OCI-LY3 (cell line): ENCODE results near the gene OPHN1.
"Not testable (repeated sequence)": the region's sequence is repeated elsewhere in the genome, so short reads cannot be mapped to it uniquely, and the experiment has no call there.

ENCODE experiments used
- EZH2phosphoT487 ChIP-seq: fragments of 200-600 bp; shearing (Covaris generic); IDR thresholded peaks from 2 replicates; pipeline ENCODE4 v1.6.1; 2018; ENCODE audit warnings: antibody characterized with exemption, mixed run types, low read depth
- TF ChIP-seq, protein P1 (sequence below): fragments of 200-600, 300-600 bp; sonication (generic); IDR thresholded peaks from 2 replicates; pipeline ENCODE4 v1.5.1; 2014; ENCODE audit warnings: antibody characterized with exemption, low read length, low read depth

DNA sequence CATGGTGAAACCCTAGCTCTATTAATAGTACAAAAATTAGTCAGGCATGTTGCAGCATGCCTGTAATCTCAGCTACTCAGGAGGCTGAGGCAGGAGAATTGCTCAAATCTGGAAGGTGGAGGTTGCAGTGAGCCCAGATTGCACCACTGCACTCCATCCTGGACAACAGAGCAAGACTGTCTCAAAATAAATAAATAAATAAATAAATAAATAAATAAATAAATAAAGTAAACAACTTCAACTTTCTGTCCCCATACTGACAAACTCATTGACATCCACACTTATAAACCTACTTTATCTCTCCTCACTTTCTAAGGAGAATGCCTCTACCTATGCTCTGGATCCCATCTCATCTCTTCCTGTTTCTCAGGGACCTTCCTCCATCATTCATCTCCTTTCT lies 354.5 kb downstream of the OPHN1 start:
- TF ChIP-seq, protein P1, sequence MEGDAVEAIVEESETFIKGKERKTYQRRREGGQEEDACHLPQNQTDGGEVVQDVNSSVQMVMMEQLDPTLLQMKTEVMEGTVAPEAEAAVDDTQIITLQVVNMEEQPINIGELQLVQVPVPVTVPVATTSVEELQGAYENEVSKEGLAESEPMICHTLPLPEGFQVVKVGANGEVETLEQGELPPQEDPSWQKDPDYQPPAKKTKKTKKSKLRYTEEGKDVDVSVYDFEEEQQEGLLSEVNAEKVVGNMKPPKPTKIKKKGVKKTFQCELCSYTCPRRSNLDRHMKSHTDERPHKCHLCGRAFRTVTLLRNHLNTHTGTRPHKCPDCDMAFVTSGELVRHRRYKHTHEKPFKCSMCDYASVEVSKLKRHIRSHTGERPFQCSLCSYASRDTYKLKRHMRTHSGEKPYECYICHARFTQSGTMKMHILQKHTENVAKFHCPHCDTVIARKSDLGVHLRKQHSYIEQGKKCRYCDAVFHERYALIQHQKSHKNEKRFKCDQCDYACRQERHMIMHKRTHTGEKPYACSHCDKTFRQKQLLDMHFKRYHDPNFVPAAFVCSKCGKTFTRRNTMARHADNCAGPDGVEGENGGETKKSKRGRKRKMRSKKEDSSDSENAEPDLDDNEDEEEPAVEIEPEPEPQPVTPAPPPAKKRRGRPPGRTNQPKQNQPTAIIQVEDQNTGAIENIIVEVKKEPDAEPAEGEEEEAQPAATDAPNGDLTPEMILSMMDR: not testable (repeated sequence)
- not testable (repeated sequence) for TF ChIP-seq EZH2phosphoT487
